GM12878 (cell line): ENCODE measurements around the gene ANKRD28. TPM values are rescaled to one million over a fixed set of nuclear protein-coding genes. Genes with fewer than 3 reads are reported as not detected.

ENCODE experiments used
- ATAC-seq: fragments of 200-7000 bp; cut with Tn5 transposase; 3 replicates; pipeline ENCODE4 v1.9.1; 2020; ENCODE audit warnings: mild to moderate bottlenecking, moderate library complexity
- BruUV-seq: library from RNA; stranded (reverse); fragments of 400-500 nt; replicated peaks from 2 replicates; lab custom pipeline; 2021; lab: Mats Ljungman, UMichigan
- CTCF ChIA-PET: fragments of 300-600 bp; sonication (Branson Sonifier 250); formaldehyde crosslinking; extraction: SDS; loops from one replicate; lab custom pipeline; 2021; ENCODE audit warnings: inconsistent platforms; lab: Yijun Ruan, JAX
- POLR2A ChIA-PET: fragments of 350-600 bp; formaldehyde crosslinking; extraction: SDS; loops from one replicate; lab custom pipeline; 2021; ENCODE audit warnings: inconsistent platforms; lab: Charles Lee
- RAD21 ChIA-PET: fragments of 300-600 bp; sonication (Branson Sonifier 250); formaldehyde crosslinking; loops from one replicate; lab custom pipeline; 2023; ENCODE audit warnings: antibody characterized with exemption; ENCODE audit not compliant: unreplicated experiment; lab: Charles Lee
- SMC1A ChIA-PET: fragments of 300-600 bp; sonication (Branson Sonifier 250); formaldehyde crosslinking; loops from one replicate; lab custom pipeline; 2023; ENCODE audit not compliant: unreplicated experiment, uncharacterized antibody; lab: Charles Lee
- DNase-seq: peaks from one replicate; pipeline ENCODE4 v3.0.0-alpha.2; 2011; ENCODE audit warnings: low read depth, low spot score
- FAIRE-seq: peaks from 3 replicates; lab custom pipeline; 2011; peaks lifted over from hg19 to GRCh38; lab: Jason Lieb, UNC
- H2AFZ ChIP-seq: 2 replicates; pipeline ENCODE4 v1.6.0; 2011; ENCODE audit warnings: low read depth, low read length, control low read depth; ENCODE audit not compliant: control insufficient read depth
- H3K27ac ChIP-seq: 2 replicates; pipeline ENCODE4 v1.5.1; 2011; ENCODE audit warnings: control low read depth; ENCODE audit not compliant: control insufficient read depth, insufficient read depth
- H3K27me3 ChIP-seq, 2 experiments: replicated peaks in 1 of 2; 2 replicates each; pipeline versions ENCODE4 v1.6.0 to v1.6.1; 2011; ENCODE audit warnings: low read length in 1 of 2; ENCODE audit not compliant: control insufficient read depth in 2 of 2, insufficient read depth in 2 of 2
- H3K36me3 ChIP-seq, 2 experiments: 2 replicates each; pipeline ENCODE4 v1.5.1; 2011; ENCODE audit warnings: low read length in 1 of 2; ENCODE audit not compliant: control insufficient read depth in 2 of 2, insufficient read depth in 2 of 2
- H3K4me1 ChIP-seq: 2 replicates; pipeline ENCODE4 v1.6.1; 2011; ENCODE audit warnings: mild to moderate bottlenecking, low read length, moderate library complexity, mixed read lengths; ENCODE audit not compliant: control insufficient read depth, insufficient read depth
- H3K4me2 ChIP-seq: 2 replicates; pipeline ENCODE4 v1.6.0; 2011; ENCODE audit warnings: control low read depth; ENCODE audit not compliant: control insufficient read depth, insufficient read depth
- H3K4me3 ChIP-seq: fragments of 200-600 bp; sonication (generic); 2 replicates; pipeline ENCODE4 v1.5.1; 2016
- H3K79me2 ChIP-seq: 2 replicates; pipeline ENCODE4 v1.6.0; 2011; ENCODE audit warnings: low read length; ENCODE audit not compliant: control insufficient read depth, insufficient read depth
- H3K9ac ChIP-seq: 2 replicates; pipeline ENCODE4 v1.8.0; 2011; ENCODE audit warnings: low read length, control low read depth, mixed read lengths; ENCODE audit not compliant: control insufficient read depth, insufficient read depth
- H3K9me3 ChIP-seq: replicated peaks from 3 replicates; pipeline ENCODE4 v1.5.1; 2011; ENCODE audit warnings: mild to moderate bottlenecking, low read length; ENCODE audit not compliant: control insufficient read depth, insufficient read depth
- H4K20me1 ChIP-seq: 2 replicates; pipeline ENCODE4 v1.6.0; 2011; ENCODE audit not compliant: control insufficient read depth, insufficient read depth
- IKZF2 ChIP-seq, 2 experiments: fragments of 450-650 bp; IDR thresholded peaks; 2 replicates each; pipeline ENCODE4 v1.6.1; 2017; ENCODE audit warnings: mild to moderate bottlenecking in 2 of 2, moderate library complexity in 2 of 2
- MXI1 ChIP-seq: fragments of 150-350 bp; IDR thresholded peaks from 2 replicates; pipeline ENCODE4 v1.6.1; 2011; ENCODE audit warnings: low read depth, mild to moderate bottlenecking, inconsistent platforms, low read length, improper control_type of control experiment
- RB1 ChIP-seq: fragments of 450-650 bp; formaldehyde crosslinking; IDR thresholded peaks from 2 replicates; pipeline ENCODE4 v1.6.1; 2017; ENCODE audit warnings: mild to moderate bottlenecking, borderline replicate concordance
- SMAD5 ChIP-seq: IDR thresholded peaks from 2 replicates; pipeline ENCODE4 v1.6.1; 2016; ENCODE audit warnings: antibody characterized with exemption, low read depth
- SMARCA5 ChIP-seq: fragments of 450-650 bp; IDR thresholded peaks from 2 replicates; pipeline ENCODE4 v1.6.1; 2017; ENCODE audit warnings: mild to moderate bottlenecking
- STAT1 ChIP-seq: fragments of 450-650 bp; conservative IDR thresholded peaks from 2 replicates; pipeline ENCODE4 v1.6.1; 2014; ENCODE audit warnings: antibody characterized with exemption, mild to moderate bottlenecking
- YBX1 ChIP-seq: fragments of 450-650 bp; IDR thresholded peaks from 2 replicates; pipeline ENCODE4 v1.6.1; 2016; ENCODE audit warnings: antibody characterized with exemption
- ZNF24 ChIP-seq: fragments of 450-650 bp; IDR thresholded peaks from 2 replicates; pipeline ENCODE4 v1.6.1; 2017; ENCODE audit warnings: antibody characterized with exemption, mild to moderate bottlenecking
- ZNF622 ChIP-seq: fragments of 450-650 bp; IDR thresholded peaks from 2 replicates; pipeline ENCODE4 v1.6.1; 2017; ENCODE audit warnings: mild to moderate bottlenecking, inconsistent platforms
- WGBS: methylation state at CpG from one replicate; pipeline ENCODE4 v1.1.6; 2016; ENCODE audit warnings: low lambda C conversion rate; ENCODE audit not compliant: insufficient replicate concordance, insufficient coverage; ENCODE audit errors: missing lambda C conversion rate; 5-methylcytosine and 5-hydroxymethylcytosine counted together
- in situ Hi-C: fragments of 300-500 bp; cut with MboI; formaldehyde crosslinking; loops from 9 replicates; pipeline ENCODE4 v1.14.3; 2018; ENCODE audit warnings: mixed read lengths
- intact Hi-C: fragments of 100-400 bp; cut with micrococcal nuclease; formaldehyde crosslinking; loops from one replicate; pipeline ENCODE4 v1.14.2; 2022; ENCODE audit not compliant: unreplicated experiment
- polyA plus RNA-seq, 11 experiments: library from polyadenylated mRNA; depleted of rRNA in 4 of 11; unstranded in 6 of 11; stranded (reverse) in 5 of 11; fragments of >200 nt; fragmentation: Nextera tagmentation in 4 of 11; fragmentation: Illumina TruSeq in 1 of 11; extraction: Ambion mirVana in 4 of 11; extraction: Trizol in 1 of 11; gene quantifications; 1 replicate in 1 of 11; 2 replicates in 10 of 11; pipeline versions ENCODE4 v1.2.1 to v1.2.3, GENCODE V29; 2011 to 2016; ENCODE audit warnings: inconsistent platforms in 2 of 11, missing spikeins in 2 of 11, low read depth in 1 of 11
- total RNA-seq, 4 experiments: library from RNA; depleted of rRNA in 3 of 4; stranded (reverse); fragments of >200 nt in 3 of 4; fragmentation: Illumina TruSeq in 1 of 4; extraction: Trizol in 1 of 4; gene quantifications; 2 replicates each; pipeline versions ENCODE4 v1.2.1 to v1.2.3, GENCODE V29; 2013 to 2021
- TF ChIP-seq, protein P1 (sequence below): fragments of 450-650 bp; IDR thresholded peaks from 2 replicates; pipeline ENCODE4 v1.6.1; 2017; ENCODE audit warnings: mild to moderate bottlenecking, moderate library complexity
- TF ChIP-seq, protein P2 (sequence below): IDR thresholded peaks from 2 replicates; pipeline ENCODE4 v1.6.1; 2012; ENCODE audit warnings: low read depth, low read length, improper control_type of control experiment

ANKRD28 gene
- total and polyA plus RNA-seq, 10 of the 15 experiments (the other 5 are each of a cell fraction or from before 2014, with no cell fraction given): 11.2 to 105 (median 38.3) TPM

DNA sequence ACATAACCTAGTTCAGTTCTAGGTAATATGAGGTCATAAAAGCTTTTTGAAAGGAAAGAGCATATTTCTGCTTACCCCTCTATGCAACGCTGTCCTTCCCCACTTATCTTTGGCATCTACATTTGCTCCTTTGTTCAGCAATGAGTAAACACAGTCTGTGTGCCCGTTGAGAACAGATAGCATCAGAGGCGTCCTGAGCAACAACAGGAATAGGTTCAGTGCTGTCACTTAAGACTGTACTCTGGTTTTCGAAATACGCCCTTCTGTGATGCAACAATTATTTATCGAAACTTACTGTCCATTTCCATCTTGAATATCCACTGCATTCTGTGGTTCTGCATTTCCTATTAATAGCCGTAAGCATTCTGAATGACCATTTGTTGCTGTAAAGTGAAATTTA, 111.9 kb downstream of the ANKRD28 start (continued):
- TF ChIP-seq YBX1: no peak
- TF ChIP-seq STAT1: no peak
- no peak for TF ChIP-seq IKZF2 (IDR thresholded peaks at IDR 0.05)
- no peak for TF ChIP-seq ZNF622

DNA sequence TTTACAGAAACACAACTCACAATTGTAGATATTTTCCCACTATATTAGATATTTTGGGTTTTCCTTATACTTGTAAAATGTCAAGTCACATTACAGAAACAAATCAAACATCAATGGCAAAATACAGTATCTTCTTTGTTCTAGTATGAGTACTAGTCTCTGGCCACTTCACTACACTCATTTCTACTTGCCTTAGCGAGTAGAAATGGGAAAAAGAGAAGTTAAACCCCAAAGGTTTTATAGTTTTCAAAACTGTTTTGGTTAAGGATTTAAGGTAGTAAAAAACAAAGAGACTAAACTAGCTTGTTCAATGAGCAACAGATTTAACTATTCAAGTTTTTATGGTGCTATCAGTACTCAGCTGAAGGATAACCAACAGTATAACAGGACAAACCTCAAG, 114.5 kb downstream of the ANKRD28 start:
- ChIA-PET CTCF (interaction anchor here (0.8 to 2.1 kb wide), 6 partner anchors 9 to 133 kb away, joined by 3 to 7 read pairs (median 4); no protein-coding TSS in a partner anchor), SMC1A (interaction anchor here (0.8 to 2.8 kb wide), 16 partner anchors 11 to 128 kb away, joined by 3 to 13 read pairs (median 3); no protein-coding TSS in a partner anchor)
- Histone ChIP-seq H3K79me2 (no peaks in the 10 kb centered on the region), H3K27ac (no peak overlapping the region), H3K4me2 (no peak overlapping the region), H3K9ac (no peak overlapping the region), H3K4me3 (no peak overlapping the region), H3K4me1 (no peaks in the 10 kb centered on the region), H3K9me3 (no peaks in the 10 kb centered on the region), H4K20me1 (no peaks in the 10 kb centered on the region)
- no TSS peak for BruUV-seq
- intact Hi-C loops: no loop called here
- DNase-seq: no peak
- in situ Hi-C loops: no loop called here
- TF ChIP-seq SMARCA5: no peak
- TF ChIP-seq RB1: no peak
- TF ChIP-seq SMAD5: no peak
- TF ChIP-seq, protein P1, sequence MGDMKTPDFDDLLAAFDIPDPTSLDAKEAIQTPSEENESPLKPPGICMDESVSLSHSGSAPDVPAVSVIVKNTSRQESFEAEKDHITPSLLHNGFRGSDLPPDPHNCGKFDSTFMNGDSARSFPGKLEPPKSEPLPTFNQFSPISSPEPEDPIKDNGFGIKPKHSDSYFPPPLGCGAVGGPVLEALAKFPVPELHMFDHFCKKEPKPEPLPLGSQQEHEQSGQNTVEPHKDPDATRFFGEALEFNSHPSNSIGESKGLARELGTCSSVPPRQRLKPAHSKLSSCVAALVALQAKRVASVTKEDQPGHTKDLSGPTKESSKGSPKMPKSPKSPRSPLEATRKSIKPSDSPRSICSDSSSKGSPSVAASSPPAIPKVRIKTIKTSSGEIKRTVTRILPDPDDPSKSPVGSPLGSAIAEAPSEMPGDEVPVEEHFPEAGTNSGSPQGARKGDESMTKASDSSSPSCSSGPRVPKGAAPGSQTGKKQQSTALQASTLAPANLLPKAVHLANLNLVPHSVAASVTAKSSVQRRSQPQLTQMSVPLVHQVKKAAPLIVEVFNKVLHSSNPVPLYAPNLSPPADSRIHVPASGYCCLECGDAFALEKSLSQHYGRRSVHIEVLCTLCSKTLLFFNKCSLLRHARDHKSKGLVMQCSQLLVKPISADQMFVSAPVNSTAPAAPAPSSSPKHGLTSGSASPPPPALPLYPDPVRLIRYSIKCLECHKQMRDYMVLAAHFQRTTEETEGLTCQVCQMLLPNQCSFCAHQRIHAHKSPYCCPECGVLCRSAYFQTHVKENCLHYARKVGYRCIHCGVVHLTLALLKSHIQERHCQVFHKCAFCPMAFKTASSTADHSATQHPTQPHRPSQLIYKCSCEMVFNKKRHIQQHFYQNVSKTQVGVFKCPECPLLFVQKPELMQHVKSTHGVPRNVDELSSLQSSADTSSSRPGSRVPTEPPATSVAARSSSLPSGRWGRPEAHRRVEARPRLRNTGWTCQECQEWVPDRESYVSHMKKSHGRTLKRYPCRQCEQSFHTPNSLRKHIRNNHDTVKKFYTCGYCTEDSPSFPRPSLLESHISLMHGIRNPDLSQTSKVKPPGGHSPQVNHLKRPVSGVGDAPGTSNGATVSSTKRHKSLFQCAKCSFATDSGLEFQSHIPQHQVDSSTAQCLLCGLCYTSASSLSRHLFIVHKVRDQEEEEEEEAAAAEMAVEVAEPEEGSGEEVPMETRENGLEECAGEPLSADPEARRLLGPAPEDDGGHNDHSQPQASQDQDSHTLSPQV: no peak
- no peak for TF ChIP-seq MXI1
- TF ChIP-seq ZNF24: no peak
- TF ChIP-seq, protein P2, sequence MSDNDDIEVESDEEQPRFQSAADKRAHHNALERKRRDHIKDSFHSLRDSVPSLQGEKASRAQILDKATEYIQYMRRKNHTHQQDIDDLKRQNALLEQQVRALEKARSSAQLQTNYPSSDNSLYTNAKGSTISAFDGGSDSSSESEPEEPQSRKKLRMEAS: no peak
- TF ChIP-seq, all 136 proteins: peak for 0
- ATAC-seq (no peak), FAIRE-seq (no peak)
- Histone ChIP-seq H2AFZ (no peak overlapping the region), H3K27me3 (no peaks in the 10 kb centered on the region), H3K36me3 (peaks cover 5 to 14% of the 10 kb centered on the region in 2 experiments)
- ChIA-PET POLR2A (no interaction called here), RAD21 (interaction anchor here (0.8 to 2.4 kb wide), 3 partner anchors 30 to 129 kb away, joined by 4 to 9 read pairs (median 8); no protein-coding TSS in a partner anchor)
- WGBS: 100% methylated on average over 1 of the region's 1 CpG
